Neural progenitor cell (in vitro differentiated cells): ENCODE data around the gene THBS4.

Source experiments
- EZH2 ChIP-seq: fragments of 200-600 bp; sonication (generic); IDR thresholded peaks from 2 replicates; pipeline ENCODE4 v1.6.1; 2017; ENCODE audit warnings: antibody characterized with exemption, mild to moderate bottlenecking, moderate library complexity
- EZH2phosphoT487 ChIP-seq: fragments of 200-600 bp; sonication (generic); IDR thresholded peaks from 2 replicates; pipeline ENCODE4 v1.6.1; 2017; ENCODE audit warnings: antibody characterized with exemption
- TF ChIP-seq, protein P1 (sequence below): fragments of 200-600 bp; sonication (generic); IDR thresholded peaks from 2 replicates; pipeline ENCODE4 v1.5.1; 2017; ENCODE audit warnings: antibody characterized with exemption, mild to moderate bottlenecking

DNA sequence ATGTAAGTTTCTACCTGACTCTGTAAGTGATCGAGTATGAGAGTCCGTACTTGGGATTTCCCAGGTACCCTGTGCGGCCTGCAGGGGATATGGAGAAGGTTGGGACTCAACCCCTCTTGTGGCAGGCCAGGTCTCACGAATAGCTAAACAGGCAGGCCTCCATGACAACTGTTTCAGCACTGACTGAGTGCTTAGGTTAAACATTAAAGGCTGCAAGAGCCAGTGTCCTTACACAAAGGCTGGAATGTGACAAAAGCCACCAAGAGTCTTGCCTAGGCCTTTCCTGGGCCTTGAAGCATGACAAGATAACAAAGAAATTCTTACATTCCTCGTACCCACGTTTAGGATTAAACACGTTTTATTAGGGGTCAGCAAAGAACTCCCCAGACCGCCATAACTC, 58.6 kb downstream of the THBS4 start:
- TF ChIP-seq, protein P1, sequence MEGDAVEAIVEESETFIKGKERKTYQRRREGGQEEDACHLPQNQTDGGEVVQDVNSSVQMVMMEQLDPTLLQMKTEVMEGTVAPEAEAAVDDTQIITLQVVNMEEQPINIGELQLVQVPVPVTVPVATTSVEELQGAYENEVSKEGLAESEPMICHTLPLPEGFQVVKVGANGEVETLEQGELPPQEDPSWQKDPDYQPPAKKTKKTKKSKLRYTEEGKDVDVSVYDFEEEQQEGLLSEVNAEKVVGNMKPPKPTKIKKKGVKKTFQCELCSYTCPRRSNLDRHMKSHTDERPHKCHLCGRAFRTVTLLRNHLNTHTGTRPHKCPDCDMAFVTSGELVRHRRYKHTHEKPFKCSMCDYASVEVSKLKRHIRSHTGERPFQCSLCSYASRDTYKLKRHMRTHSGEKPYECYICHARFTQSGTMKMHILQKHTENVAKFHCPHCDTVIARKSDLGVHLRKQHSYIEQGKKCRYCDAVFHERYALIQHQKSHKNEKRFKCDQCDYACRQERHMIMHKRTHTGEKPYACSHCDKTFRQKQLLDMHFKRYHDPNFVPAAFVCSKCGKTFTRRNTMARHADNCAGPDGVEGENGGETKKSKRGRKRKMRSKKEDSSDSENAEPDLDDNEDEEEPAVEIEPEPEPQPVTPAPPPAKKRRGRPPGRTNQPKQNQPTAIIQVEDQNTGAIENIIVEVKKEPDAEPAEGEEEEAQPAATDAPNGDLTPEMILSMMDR, result peak; percentile 43
- TF ChIP-seq EZH2 (no peak), EZH2phosphoT487 (no peak)
